ENCODE data around the gene SNX27. TPM values are rescaled to one million over a fixed set of nuclear protein-coding genes. Genes with fewer than 3 reads are reported as not detected.

Gene SNX27
- total RNA-seq, 6 donors from 2014 or later = 35.0 to 62.9 (median 51.9) TPM

DNA sequence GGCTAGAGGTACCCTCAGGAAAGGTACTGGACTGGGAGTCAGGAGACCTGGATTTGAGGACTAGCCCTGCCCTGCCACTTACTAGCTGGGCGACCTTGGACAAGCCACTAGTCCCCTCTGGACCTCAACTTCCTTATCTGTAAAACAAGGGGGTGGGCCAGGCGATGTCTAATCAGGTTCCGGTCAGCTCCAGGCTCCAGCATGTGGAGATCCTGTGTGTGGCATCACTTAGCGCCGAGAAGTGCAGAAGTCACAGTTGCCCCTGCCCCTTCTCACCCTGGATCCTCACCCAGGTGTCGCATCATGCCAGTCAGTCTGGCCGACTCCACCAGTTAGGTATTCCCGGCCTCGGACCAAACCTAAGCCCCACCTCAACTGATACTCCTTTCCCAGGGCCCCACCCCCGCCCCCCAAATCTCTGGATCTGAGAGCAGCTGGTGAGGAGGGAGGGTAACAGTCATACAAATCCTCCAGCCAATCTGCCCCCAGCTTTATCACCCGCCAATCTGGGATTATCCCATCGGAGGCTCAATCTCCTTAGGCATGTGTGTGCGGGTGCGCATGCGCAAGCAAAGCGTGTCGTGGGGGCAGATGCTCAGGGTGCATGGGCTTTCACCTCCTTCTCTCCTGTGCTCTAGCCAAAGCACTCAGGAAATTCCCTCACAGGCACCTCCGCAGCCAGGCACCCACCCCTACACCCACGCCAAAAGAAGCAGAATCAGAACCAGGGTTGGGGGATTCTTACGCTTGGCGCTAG lies 99.4 kb downstream of the SNX27 start:
- Histone ChIP-seq H3K4me3 (no peak overlapping the region), H3K27ac (no peak overlapping the region), H3K9me3 (no peaks in the 10 kb centered on the region), H3K27me3 (peaks cover 0 to 5% (median 5%) of the 10 kb centered on the region in 4 donors), H3K36me3 (no peaks in the 10 kb centered on the region), H3K4me1 (peaks cover 0 to under 1% (median 0%) of the 10 kb centered on the region in 4 donors)
- TF ChIP-seq POLR2AphosphoS5 (IDR thresholded peaks at IDR 0.05) (no peak), POLR2A (IDR thresholded peaks at IDR 0.05) (no peak)
- TF ChIP-seq, protein P1, sequence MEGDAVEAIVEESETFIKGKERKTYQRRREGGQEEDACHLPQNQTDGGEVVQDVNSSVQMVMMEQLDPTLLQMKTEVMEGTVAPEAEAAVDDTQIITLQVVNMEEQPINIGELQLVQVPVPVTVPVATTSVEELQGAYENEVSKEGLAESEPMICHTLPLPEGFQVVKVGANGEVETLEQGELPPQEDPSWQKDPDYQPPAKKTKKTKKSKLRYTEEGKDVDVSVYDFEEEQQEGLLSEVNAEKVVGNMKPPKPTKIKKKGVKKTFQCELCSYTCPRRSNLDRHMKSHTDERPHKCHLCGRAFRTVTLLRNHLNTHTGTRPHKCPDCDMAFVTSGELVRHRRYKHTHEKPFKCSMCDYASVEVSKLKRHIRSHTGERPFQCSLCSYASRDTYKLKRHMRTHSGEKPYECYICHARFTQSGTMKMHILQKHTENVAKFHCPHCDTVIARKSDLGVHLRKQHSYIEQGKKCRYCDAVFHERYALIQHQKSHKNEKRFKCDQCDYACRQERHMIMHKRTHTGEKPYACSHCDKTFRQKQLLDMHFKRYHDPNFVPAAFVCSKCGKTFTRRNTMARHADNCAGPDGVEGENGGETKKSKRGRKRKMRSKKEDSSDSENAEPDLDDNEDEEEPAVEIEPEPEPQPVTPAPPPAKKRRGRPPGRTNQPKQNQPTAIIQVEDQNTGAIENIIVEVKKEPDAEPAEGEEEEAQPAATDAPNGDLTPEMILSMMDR (IDR thresholded peaks at IDR 0.05) = no peak
- 83 to 85% methylated on average over 20 to 21 of the region's 21 CpGs for WGBS, 2 donors
- ATAC-seq (ENCODE audit: low FRiP score in 2 of 2) (no peak), DNase-seq (no peak)

DNA sequence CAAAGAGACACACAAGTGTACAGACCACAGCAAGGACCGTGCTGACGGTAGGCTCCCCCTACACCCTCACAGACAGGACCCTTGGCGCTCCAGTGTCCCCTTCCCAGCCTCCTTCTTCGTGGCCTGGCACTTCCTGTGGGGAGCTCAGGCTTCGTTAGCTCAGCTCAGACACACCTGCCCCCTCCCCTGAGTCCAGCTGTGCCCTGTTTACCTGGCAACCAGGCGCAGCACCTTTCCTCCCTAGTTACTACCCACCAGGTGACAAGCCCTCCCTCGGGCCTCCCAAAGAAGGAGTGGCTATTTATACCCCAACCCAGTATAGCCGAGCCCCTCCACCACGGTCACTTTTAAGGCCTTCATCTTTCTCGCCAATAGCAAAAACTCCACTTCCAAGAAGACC lies 100.1 kb downstream of the SNX27 start:
- DNase-seq (no peak), ATAC-seq (ENCODE audit: low FRiP score in 2 of 2) (no peak)
- H3K27me3 ChIP-seq = peaks cover 0 to 12% (median 8%) of the 10 kb centered on the region in 4 donors
- TF ChIP-seq POLR2AphosphoS5 (IDR thresholded peaks at IDR 0.05) = no peak
- no peak for TF ChIP-seq POLR2A (IDR thresholded peaks at IDR 0.05)
- TF ChIP-seq EP300 (IDR thresholded peaks at IDR 0.05) = no peak
- TF ChIP-seq, protein P1 (IDR thresholded peaks at IDR 0.05) = no peak
- 63% methylated on average over 10 of the region's 10 CpGs for WGBS, 2 donors
- no peaks in the 10 kb centered on the region for H3K36me3 ChIP-seq
- no peak overlapping the region for H3K27ac ChIP-seq
- H3K4me3 ChIP-seq = no peak overlapping the region
- H3K4me1 ChIP-seq = peaks cover 0 to 8% (median 7%) of the 10 kb centered on the region in 4 donors
- no peaks in the 10 kb centered on the region for H3K9me3 ChIP-seq

DNA sequence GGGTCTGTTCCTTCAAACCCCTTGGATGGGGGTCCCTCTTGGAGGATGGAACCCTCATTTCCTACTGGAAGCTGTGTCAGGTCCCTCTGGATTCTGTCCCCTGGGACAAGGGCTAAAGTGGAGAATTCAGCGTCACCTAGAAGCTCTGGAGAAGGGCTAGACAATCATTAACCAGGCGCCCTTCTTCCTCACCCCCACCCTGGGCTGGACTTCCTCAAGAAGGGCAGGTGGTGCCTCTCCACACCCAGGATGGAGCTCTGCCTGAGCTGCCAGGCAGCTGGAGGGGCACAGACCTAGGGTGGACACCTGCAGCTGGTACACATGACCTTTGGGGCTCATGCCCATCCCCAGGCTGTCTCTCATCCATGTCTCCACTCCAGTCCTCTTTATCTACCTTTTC lies 101.2 kb downstream of the SNX27 start:
- no peak for ATAC-seq (ENCODE audit: low FRiP score in 2 of 2)
- no peak overlapping the region for H3K4me3 ChIP-seq
- H3K27me3 ChIP-seq = peaks cover 0 to 13% (median 8%) of the 10 kb centered on the region in 4 donors
- no peak for DNase-seq
- TF ChIP-seq EP300 (IDR thresholded peaks at IDR 0.05) (no peak), POLR2A (IDR thresholded peaks at IDR 0.05) (no peak), POLR2AphosphoS5 (IDR thresholded peaks at IDR 0.05) (no peak)
- TF ChIP-seq, protein P1 (IDR thresholded peaks at IDR 0.05) = no peak
- peaks cover 3 to 19% (median 9%) of the 10 kb centered on the region in 4 donors for H3K4me1 ChIP-seq
- H3K36me3 ChIP-seq = no peaks in the 10 kb centered on the region
- WGBS, 2 donors = 57 to 60% methylated on average over 1 to 2 of the region's 2 CpGs
- H3K27ac ChIP-seq = no peak overlapping the region
- no peaks in the 10 kb centered on the region for H3K9me3 ChIP-seq

DNA sequence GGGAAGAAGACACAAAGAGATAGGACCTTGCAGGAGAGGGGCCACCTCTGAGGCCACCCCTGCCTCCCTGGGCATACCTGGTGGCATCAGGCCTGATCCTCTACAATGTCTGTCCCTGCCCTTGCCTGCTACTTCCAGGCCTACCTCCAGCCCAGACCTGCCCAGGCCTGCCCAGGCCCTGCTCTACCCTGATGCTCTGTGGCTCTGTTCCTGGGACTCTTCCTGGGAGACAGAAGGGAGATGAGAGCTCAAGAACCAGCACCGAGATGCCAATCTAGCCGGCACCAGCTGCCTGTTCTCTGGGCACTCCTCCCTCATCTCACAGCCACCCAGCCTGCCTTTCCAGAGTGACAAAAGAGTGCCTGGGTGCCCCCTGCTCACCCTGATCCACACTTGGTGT lies 102.0 kb downstream of the SNX27 start:
- ATAC-seq (ENCODE audit: low FRiP score in 2 of 2) = no peak
- no peak overlapping the region for H3K4me3 ChIP-seq
- no peak overlapping the region for H3K27ac ChIP-seq
- TF ChIP-seq EP300 (IDR thresholded peaks at IDR 0.05) = no peak
- no peak for TF ChIP-seq POLR2A (IDR thresholded peaks at IDR 0.05)
- TF ChIP-seq, protein P1 (IDR thresholded peaks at IDR 0.05) = no peak
- TF ChIP-seq POLR2AphosphoS5 (IDR thresholded peaks at IDR 0.05) = no peak
- H3K9me3 ChIP-seq = no peaks in the 10 kb centered on the region
- H3K27me3 ChIP-seq = peaks cover 0 to 13% (median 8%) of the 10 kb centered on the region in 4 donors
- H3K4me1 ChIP-seq = peaks cover 4 to 23% (median 9%) of the 10 kb centered on the region in 4 donors
- WGBS, 2 donors = 82 to 83% methylated on average over 2 of the region's 2 CpGs
- no peaks in the 10 kb centered on the region for H3K36me3 ChIP-seq
- no peak for DNase-seq
